Esophagus squamous epithelium (tissue), 4 donors: ENCODE results near the gene IL6.

Experiments
- POLR2A ChIP-seq, 4 donors: fragments of 450-650 bp; IDR thresholded peaks; one replicate each; pipeline ENCODE4 v1.6.1; 2017; ENCODE audit warnings: antibody characterized with exemption in 4 of 4, mild to moderate bottlenecking in 4 of 4, moderate library complexity in 3 of 4
- TF ChIP-seq, protein P1 (sequence below), 6 experiments: fragments of 450-650 bp in 4 of 6; fragments of 200-600 bp in 2 of 6; sonication (generic) in 2 of 6; IDR thresholded peaks; one replicate each; pipeline ENCODE4 v1.5.1; 2016 to 2019; ENCODE audit warnings: antibody characterized with exemption in 6 of 6, mild to moderate bottlenecking in 4 of 6, moderate library complexity in 4 of 6

DNA sequence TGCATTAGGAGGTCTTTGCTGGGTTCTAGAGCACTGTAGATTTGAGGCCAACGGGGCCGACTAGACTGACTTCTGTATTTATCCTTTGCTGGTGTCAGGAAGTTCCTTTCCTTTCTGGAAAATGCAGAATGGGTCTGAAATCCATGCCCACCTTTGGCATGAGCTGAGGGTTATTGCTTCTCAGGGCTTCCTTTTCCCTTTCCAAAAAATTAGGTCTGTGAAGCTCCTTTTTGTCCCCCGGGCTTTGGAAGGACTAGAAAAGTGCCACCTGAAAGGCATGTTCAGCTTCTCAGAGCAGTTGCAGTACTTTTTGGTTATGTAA is 675 bp downstream of the IL6 start:
- TF ChIP-seq POLR2A (IDR thresholded peaks at IDR 0.05), result no peak
- TF ChIP-seq, protein P1, sequence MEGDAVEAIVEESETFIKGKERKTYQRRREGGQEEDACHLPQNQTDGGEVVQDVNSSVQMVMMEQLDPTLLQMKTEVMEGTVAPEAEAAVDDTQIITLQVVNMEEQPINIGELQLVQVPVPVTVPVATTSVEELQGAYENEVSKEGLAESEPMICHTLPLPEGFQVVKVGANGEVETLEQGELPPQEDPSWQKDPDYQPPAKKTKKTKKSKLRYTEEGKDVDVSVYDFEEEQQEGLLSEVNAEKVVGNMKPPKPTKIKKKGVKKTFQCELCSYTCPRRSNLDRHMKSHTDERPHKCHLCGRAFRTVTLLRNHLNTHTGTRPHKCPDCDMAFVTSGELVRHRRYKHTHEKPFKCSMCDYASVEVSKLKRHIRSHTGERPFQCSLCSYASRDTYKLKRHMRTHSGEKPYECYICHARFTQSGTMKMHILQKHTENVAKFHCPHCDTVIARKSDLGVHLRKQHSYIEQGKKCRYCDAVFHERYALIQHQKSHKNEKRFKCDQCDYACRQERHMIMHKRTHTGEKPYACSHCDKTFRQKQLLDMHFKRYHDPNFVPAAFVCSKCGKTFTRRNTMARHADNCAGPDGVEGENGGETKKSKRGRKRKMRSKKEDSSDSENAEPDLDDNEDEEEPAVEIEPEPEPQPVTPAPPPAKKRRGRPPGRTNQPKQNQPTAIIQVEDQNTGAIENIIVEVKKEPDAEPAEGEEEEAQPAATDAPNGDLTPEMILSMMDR (IDR thresholded peaks at IDR 0.05), result no peak
